Esophagus (tissue), 2 donors: ENCODE data around the gene KRTAP1-5. TPM values are rescaled to one million over a fixed set of nuclear protein-coding genes. Genes with fewer than 3 reads are reported as not detected.
"Not testable (repeated sequence)": the region's sequence is repeated elsewhere in the genome, so short reads cannot be mapped to it uniquely, and the experiment has no call there.

ENCODE experiments used
- H3K27ac ChIP-seq, 2 donors: one replicate each; pipeline ENCODE4 v1.5.1; 2013; ENCODE audit warnings: low read depth in 2 of 2, mild to moderate bottlenecking in 2 of 2, inconsistent platforms in 1 of 2, low read length in 1 of 2, moderate library complexity in 1 of 2
- H3K27me3 ChIP-seq, 2 donors: one replicate each; pipeline ENCODE4 v1.6.1; 2013; ENCODE audit warnings: low read length in 2 of 2, control low read depth in 1 of 2, mild to moderate bottlenecking in 1 of 2; ENCODE audit not compliant: insufficient read depth in 2 of 2, control insufficient read depth in 1 of 2
- H3K36me3 ChIP-seq, 2 donors: one replicate each; pipeline ENCODE4 v1.6.1; 2013; ENCODE audit warnings: low read length in 1 of 2; ENCODE audit not compliant: control insufficient read depth in 2 of 2, insufficient read depth in 2 of 2
- H3K4me1 ChIP-seq, 2 donors: one replicate each; pipeline ENCODE4 v1.6.1; 2013; ENCODE audit warnings: low read length in 1 of 2; ENCODE audit not compliant: control insufficient read depth in 2 of 2, insufficient read depth in 2 of 2
- H3K4me3 ChIP-seq, 2 donors: one replicate each; pipeline ENCODE4 v1.5.1; 2013; ENCODE audit warnings: low read length in 2 of 2, mild to moderate bottlenecking in 2 of 2, low read depth in 1 of 2, moderate library complexity in 1 of 2
- H3K9me3 ChIP-seq, 2 donors: one replicate each; pipeline ENCODE4 v1.6.1; 2013; ENCODE audit warnings: mild to moderate bottlenecking in 2 of 2, low read depth in 1 of 2, low read length in 1 of 2, moderate library complexity in 1 of 2; ENCODE audit not compliant: control insufficient read depth in 2 of 2, insufficient read depth in 1 of 2
- WGBS, 2 donors: extraction: QIAGEN DNeasy Blood & Tissue Kit; methylation state at CpG; one replicate each; pipeline ENCODE4 v1.1.7; 2013; 5-methylcytosine and 5-hydroxymethylcytosine counted together
- polyA plus RNA-seq, 2 donors: library from polyadenylated mRNA; stranded (reverse); fragments of 200-250 nt; gene quantifications; one replicate each; pipeline ENCODE4 v1.2.3, GENCODE V29; 2013
- donor health status: healthy with polysubstance abuse.
- donor health status: Bipolar disorder and iron deficiency.

Gene KRTAP1-5
- polyA plus RNA-seq, 2 donors, result 0.09 TPM; not detected in 1

GRCh38 chr17:41063449-41063848, 36.4 kb upstream of the KRTAP1-5 start:
- Histone ChIP-seq H3K4me1 (no peaks in the 10 kb centered on the region), H3K27me3 (no peaks in the 10 kb centered on the region), H3K9me3 (no peaks in the 10 kb centered on the region), H3K36me3 (no peaks in the 10 kb centered on the region), H3K27ac (no peak overlapping the region), H3K4me3 (no peak overlapping the region)
- WGBS, 2 donors, result 75 to 76% methylated on average over 4 of the region's 4 CpGs

DNA sequence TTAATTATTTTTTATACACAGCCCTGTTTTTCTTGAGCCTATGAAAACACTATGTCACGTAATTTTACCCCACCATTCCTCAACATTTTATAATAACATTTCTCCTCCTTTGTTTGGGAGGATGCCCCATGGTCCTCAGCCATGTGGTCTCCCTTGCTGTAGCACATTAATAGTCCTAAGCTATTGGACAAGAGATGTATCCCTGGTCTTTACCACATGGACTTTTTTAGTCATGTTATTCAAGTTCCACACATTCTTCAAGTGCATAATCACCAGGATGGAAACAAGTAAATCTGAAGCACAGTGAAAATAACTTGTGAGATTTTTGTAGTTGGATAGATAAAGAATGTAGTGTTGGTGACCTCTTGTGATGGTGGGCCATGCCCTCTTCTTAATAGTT, 35.0 kb upstream of the KRTAP1-5 start:
- H3K27ac ChIP-seq, result no peak overlapping the region
- no peak overlapping the region for H3K4me3 ChIP-seq
- H3K36me3 ChIP-seq, result no peaks in the 10 kb centered on the region
- 63 to 70% methylated on average over 1 of the region's 1 CpG for WGBS, 2 donors
- no peaks in the 10 kb centered on the region for H3K4me1 ChIP-seq
- H3K9me3 ChIP-seq, result no peaks in the 10 kb centered on the region
- H3K27me3 ChIP-seq, result no peaks in the 10 kb centered on the region

DNA sequence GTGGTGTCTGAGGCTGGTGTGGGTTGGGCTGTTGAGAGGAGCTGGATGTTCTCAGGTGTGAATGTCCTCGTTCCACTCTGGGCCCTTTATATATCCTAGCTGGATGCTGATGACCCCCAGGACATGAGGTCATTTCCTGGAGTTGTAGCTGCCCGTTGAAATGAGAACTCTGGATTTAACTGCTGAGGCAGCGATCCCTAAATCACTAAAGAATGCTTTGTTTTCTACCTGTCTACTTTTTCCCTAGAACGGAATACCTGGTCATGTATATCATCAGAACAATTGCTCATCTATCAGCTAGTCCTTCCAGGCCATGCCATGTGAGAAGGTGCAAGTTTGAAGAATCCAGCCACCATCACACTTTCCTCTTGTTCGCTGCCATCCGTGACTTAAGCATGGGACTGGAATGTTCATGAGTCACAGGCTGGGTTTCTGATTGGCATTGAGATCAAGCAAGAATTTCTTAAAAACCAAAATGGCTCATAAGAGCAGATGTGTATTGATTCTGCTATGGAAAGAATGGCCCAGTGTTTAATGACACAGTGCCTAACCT, 33.1 kb upstream of the KRTAP1-5 start, which contains the start of gene KRTAP2-3:
Gene KRTAP2-3 (minus strand): TSS at position 63 of the 553 bp plus-strand sequence. CDS start 64 bp downstream, outside the sequence.
- Histone ChIP-seq H3K27me3 (no peaks in the 10 kb centered on the region), H3K4me3 (no peak within 1 kb of the TSS), H3K27ac (no peak within 1 kb of the TSS), H3K4me1 (no peaks in the 10 kb centered on the region), H3K36me3 (no peaks in the 10 kb centered on the region), H3K9me3 (no peaks in the 10 kb centered on the region)
- 62 to 76% methylated on average over 6 of the region's 6 CpGs for WGBS, 2 donors

DNA sequence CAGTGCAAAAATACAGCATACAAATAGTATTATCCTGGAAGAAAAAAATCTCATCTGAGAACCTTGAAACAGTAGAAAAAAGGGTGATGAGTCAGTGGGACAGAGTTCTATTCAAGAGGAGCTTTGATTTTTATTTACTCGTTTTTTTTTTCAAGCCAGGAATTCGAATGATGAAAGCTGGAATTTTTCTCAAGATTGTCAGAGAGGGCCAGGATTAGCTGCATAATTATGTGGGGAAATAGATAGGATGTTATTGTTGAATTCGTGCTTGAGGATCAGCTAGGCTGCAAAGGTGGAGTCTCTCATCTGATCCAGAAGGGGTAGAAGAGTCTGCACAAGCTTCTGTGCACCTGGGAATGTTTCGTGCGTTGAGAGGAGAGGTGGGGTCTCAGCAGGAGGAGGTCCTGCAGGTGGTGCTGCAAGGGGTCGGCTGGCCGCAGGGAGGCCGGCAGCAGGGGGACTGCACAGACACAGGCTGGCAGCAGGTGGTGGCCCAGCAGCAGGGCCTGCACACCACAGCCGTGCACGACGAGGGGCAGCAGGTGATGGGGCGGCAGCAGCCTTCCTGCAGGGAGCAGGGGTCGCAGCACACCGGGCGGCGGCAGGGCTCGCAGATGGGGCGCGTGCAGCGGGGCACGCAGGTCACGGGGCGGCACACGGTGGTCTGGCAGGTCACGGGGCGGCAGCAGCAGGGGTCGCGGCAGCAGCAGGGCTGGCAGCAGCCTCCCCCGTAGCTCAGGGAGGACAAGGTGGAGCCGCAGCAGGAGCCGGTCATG, 32.5 kb upstream of the KRTAP1-5 start:
- 47 to 50% methylated on average over 11 to 13 of the region's 31 CpGs for WGBS, 2 donors
- not testable (repeated sequence) for H3K27ac ChIP-seq, H3K27me3 ChIP-seq, H3K4me3 ChIP-seq, H3K36me3 ChIP-seq, H3K4me1 ChIP-seq, H3K9me3 ChIP-seq

DNA sequence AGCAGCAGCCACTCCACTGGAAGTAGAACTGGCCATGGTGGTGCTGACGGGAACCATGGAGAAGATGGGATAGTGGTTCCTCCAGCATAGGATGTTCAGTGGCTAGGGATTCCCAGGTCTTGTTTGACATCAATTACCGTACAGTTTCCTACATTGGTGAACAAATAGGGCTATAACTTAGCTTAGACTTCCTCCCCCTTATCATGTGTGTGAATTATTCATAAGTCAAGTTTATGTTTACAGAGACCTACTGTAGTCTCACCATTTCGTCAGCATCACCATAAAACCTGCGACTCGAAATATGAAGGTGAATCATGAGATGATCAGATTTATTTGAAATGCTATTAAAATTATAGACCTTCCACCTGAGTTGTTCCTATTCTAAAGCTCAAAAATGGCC, 31.7 kb upstream of the KRTAP1-5 start:
- WGBS, 2 donors, result 87 to 93% methylated on average over 5 of the region's 5 CpGs
- H3K27me3 ChIP-seq, result no peaks in the 10 kb centered on the region
- no peaks in the 10 kb centered on the region for H3K9me3 ChIP-seq
- H3K4me3 ChIP-seq, result no peak overlapping the region
- H3K27ac ChIP-seq, result no peak overlapping the region
- H3K36me3 ChIP-seq, result no peaks in the 10 kb centered on the region
- no peaks in the 10 kb centered on the region for H3K4me1 ChIP-seq

- H3K9me3 ChIP-seq, result no peaks in the 10 kb centered on the region
- WGBS, 2 donors, result 97% methylated on average over 1 of the region's 1 CpG
- H3K27ac ChIP-seq, result no peak overlapping the region
- H3K4me3 ChIP-seq, result no peak overlapping the region
- no peaks in the 10 kb centered on the region for H3K36me3 ChIP-seq
- H3K27me3 ChIP-seq, result no peaks in the 10 kb centered on the region
- H3K4me1 ChIP-seq, result no peaks in the 10 kb centered on the region
These were observed 30.5 kb upstream of the KRTAP1-5 start for GRCh38 chr17:41057547-41057946.

DNA sequence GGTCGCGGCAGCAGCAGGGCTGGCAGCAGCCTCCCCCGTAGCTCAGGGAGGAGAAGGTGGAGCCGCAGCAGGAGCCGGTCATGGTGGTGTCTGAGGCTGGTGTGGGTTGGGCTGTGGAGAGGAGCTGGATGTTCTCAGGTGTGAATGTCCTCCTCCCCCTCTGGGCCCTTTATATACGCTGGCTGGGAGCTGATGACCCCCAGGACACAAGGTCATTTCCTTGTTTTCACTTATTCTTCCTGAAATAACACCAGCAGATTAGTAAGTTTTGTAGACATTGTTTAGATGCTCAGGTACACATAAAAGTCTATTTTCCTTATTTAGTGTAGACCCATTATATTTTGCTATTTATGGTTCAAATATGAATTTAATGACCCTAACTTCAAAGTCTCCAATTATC, 28.1 kb upstream of the KRTAP1-5 start, which contains the start of gene KRTAP2-2:
Gene KRTAP2-2 (minus strand): TSS at position 101 of the 400 bp plus-strand sequence. CDS start 19 bp downstream, at position 82.
- not testable (repeated sequence) for H3K9me3 ChIP-seq, H3K27ac ChIP-seq, H3K4me1 ChIP-seq, H3K36me3 ChIP-seq, H3K4me3 ChIP-seq, H3K27me3 ChIP-seq
- WGBS, 2 donors, result 55 to 71% methylated on average over 1 of the region's 6 CpGs

- H3K9me3 ChIP-seq, H3K27me3 ChIP-seq, H3K27ac ChIP-seq, H3K4me3 ChIP-seq, H3K36me3 ChIP-seq, H3K4me1 ChIP-seq: not testable (repeated sequence)
- 65 to 82% methylated on average over 7 to 9 of the region's 9 CpGs for WGBS, 2 donors
These were observed 27.5 kb upstream of the KRTAP1-5 start for GRCh38 chr17:41054556-41054955.

GRCh38 chr17:41054025-41054424, 27.0 kb upstream of the KRTAP1-5 start:
- 78 to 85% methylated on average over 4 of the region's 4 CpGs for WGBS, 2 donors

DNA sequence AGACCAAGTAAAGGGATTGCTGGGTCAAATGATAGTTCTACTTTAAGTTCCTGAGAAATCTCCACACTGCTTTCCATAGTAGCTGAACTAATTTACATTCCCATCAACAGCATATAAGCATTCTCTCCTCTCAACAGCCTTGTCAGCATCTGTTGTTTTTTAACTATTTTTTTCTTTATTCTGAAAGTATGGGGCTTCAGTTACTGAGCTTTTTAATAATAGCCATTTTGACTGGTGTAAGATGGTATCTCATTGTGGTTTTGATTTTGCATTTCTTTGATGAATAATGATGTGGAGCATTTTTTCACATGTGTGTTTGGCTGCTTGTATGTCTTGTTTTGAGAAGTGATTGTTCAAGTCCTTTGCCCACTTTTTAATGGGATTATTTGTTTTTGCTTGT, 25.6 kb upstream of the KRTAP1-5 start:
- no peak overlapping the region for H3K4me3 ChIP-seq
- H3K9me3 ChIP-seq, result no peaks in the 10 kb centered on the region
- H3K27ac ChIP-seq, result no peak overlapping the region
- H3K36me3 ChIP-seq, result no peaks in the 10 kb centered on the region
- no peaks in the 10 kb centered on the region for H3K4me1 ChIP-seq
- H3K27me3 ChIP-seq, result no peaks in the 10 kb centered on the region

More at GRCh38 chr17:41054025-41054424, 27.0 kb upstream of the KRTAP1-5 start:
- Histone ChIP-seq H3K36me3 (no peaks in the 10 kb centered on the region), H3K27ac (no peak overlapping the region), H3K9me3 (no peaks in the 10 kb centered on the region), H3K27me3 (no peaks in the 10 kb centered on the region), H3K4me1 (no peaks in the 10 kb centered on the region), H3K4me3 (no peak overlapping the region)
